GM18517 (cell line): ENCODE measurements around the gene CERS6.

Source experiments
- ATAC-seq: cut with Tn5 transposase; IDR thresholded peaks from one replicate; pipeline ENCODE4 v1.9.1; 2021; ENCODE audit warnings: mild to moderate bottlenecking, moderate library complexity; ENCODE audit not compliant: unreplicated experiment

CERS6 gene

GRCh38 chr2:168529054-168529833 lies 73.2 kb downstream of the CERS6 start:
- no peak for ATAC-seq

GRCh38 chr2:168529900-168530561 lies 74.0 kb downstream of the CERS6 start:
- ATAC-seq, result no peak

GRCh38 chr2:168530982-168531622 lies 75.0 kb downstream of the CERS6 start:
- peak; percentile 38 for ATAC-seq

- ATAC-seq, result no peak
Observed at GRCh38 chr2:168534926-168535325, 78.9 kb downstream of the CERS6 start.

GRCh38 chr2:168536925-168537466 lies 80.9 kb downstream of the CERS6 start:
- no peak for ATAC-seq

GRCh38 chr2:168538133-168538532 lies 82.1 kb downstream of the CERS6 start:
- ATAC-seq, result no peak

- no peak for ATAC-seq
Observed at GRCh38 chr2:168538534-168538933, 82.5 kb downstream of the CERS6 start.

- no peak for ATAC-seq
Observed at GRCh38 chr2:168539945-168540344, 83.9 kb downstream of the CERS6 start.

GRCh38 chr2:168541858-168542257 lies 85.8 kb downstream of the CERS6 start:
- ATAC-seq, result no peak

- no peak for ATAC-seq
Observed at GRCh38 chr2:168543037-168543436, 87.0 kb downstream of the CERS6 start.

GRCh38 chr2:168543935-168544334 lies 87.9 kb downstream of the CERS6 start:
- no peak for ATAC-seq

- ATAC-seq, result no peak
Observed at GRCh38 chr2:168545439-168546082, 89.5 kb downstream of the CERS6 start.

GRCh38 chr2:168550670-168551069 lies 94.6 kb downstream of the CERS6 start:
- ATAC-seq, result no peak

- peak; percentile 97 for ATAC-seq
Observed at GRCh38 chr2:168552450-168552856, 96.4 kb downstream of the CERS6 start.

- no peak for ATAC-seq
Observed at GRCh38 chr2:168555283-168555682, 99.2 kb downstream of the CERS6 start.

- no peak for ATAC-seq
Observed at GRCh38 chr2:168559187-168559586, 103.1 kb downstream of the CERS6 start.

GRCh38 chr2:168560817-168561499 lies 104.9 kb downstream of the CERS6 start:
- peak; percentile 76 for ATAC-seq

GRCh38 chr2:168561991-168562390 lies 105.9 kb downstream of the CERS6 start:
- ATAC-seq, result no peak

- no peak for ATAC-seq
Observed at GRCh38 chr2:168562971-168563370, 106.9 kb downstream of the CERS6 start.

- no peak for ATAC-seq
Observed at GRCh38 chr2:168564641-168565040, 108.6 kb downstream of the CERS6 start.

- no peak for ATAC-seq
Observed at GRCh38 chr2:168565112-168565511, 109.0 kb downstream of the CERS6 start.
